WERI-Rb-1 (cell line): ENCODE data around the gene LRRC8C.

Experiments
- DNase-seq: peaks from one replicate; pipeline ENCODE4 v3.0.0-alpha.2; 2020
- H3K27ac ChIP-seq: fragments of 250-450 bp; sonication (Bioruptor Pico); 2 replicates; pipeline ENCODE4 v1.5.1; 2020; ENCODE audit warnings: mild to moderate bottlenecking, moderate library complexity
- H3K27me3 ChIP-seq: fragments of 250-450 bp; sonication (Bioruptor Pico); 2 replicates; pipeline ENCODE4 v1.5.1; 2021; ENCODE audit warnings: mild to moderate bottlenecking, low read depth, moderate library complexity; ENCODE audit not compliant: insufficient read depth, severe bottlenecking
- H3K36me3 ChIP-seq: fragments of 250-450 bp; sonication (Bioruptor Pico); 2 replicates; pipeline ENCODE4 v1.5.1; 2020; ENCODE audit warnings: mild to moderate bottlenecking, moderate library complexity
- H3K4me3 ChIP-seq: 2 replicates; pipeline ENCODE4 v1.5.1; 2011; ENCODE audit warnings: low read depth, mild to moderate bottlenecking, control low read depth, low read length
- H3K9me3 ChIP-seq: fragments of 250-450 bp; sonication (Bioruptor Pico); 2 replicates; pipeline ENCODE4 v1.5.1; 2021; ENCODE audit warnings: mild to moderate bottlenecking, moderate library complexity; ENCODE audit not compliant: severe bottlenecking
- CTCF ChIP-seq: IDR thresholded peaks from 2 replicates; pipeline ENCODE4 v1.5.1; 2011; ENCODE audit warnings: low read depth, mild to moderate bottlenecking, control low read depth, inconsistent platforms, low read length

Gene LRRC8C

GRCh38 chr1:89759036-89759435 is 126.1 kb downstream of the LRRC8C start:
- Histone ChIP-seq H3K36me3 (no peaks in the 10 kb centered on the region), H3K9me3 (no peaks in the 10 kb centered on the region), H3K4me3 (no peak overlapping the region), H3K27ac (no peak overlapping the region), H3K27me3 (no peaks in the 10 kb centered on the region)
- no peak for DNase-seq
- no peak for TF ChIP-seq CTCF

GRCh38 chr1:89760496-89760895 is 127.6 kb downstream of the LRRC8C start:
- H3K9me3 ChIP-seq: no peaks in the 10 kb centered on the region
- no peak overlapping the region for H3K27ac ChIP-seq
- no peaks in the 10 kb centered on the region for H3K27me3 ChIP-seq
- DNase-seq: no peak
- H3K36me3 ChIP-seq: no peaks in the 10 kb centered on the region
- no peak for TF ChIP-seq CTCF
- H3K4me3 ChIP-seq: no peak overlapping the region

GRCh38 chr1:89761338-89761737 is 128.4 kb downstream of the LRRC8C start:
- DNase-seq: no peak
- Histone ChIP-seq H3K27me3 (no peaks in the 10 kb centered on the region), H3K9me3 (no peaks in the 10 kb centered on the region), H3K4me3 (no peak overlapping the region), H3K36me3 (no peaks in the 10 kb centered on the region), H3K27ac (no peak overlapping the region)
- TF ChIP-seq CTCF: no peak

- Histone ChIP-seq H3K36me3 (no peaks in the 10 kb centered on the region), H3K9me3 (no peaks in the 10 kb centered on the region)
- TF ChIP-seq CTCF: no peak
These were observed 129.0 kb downstream of the LRRC8C start for GRCh38 chr1:89761901-89762300.

GRCh38 chr1:89762386-89762778 is 129.5 kb downstream of the LRRC8C start:
- H3K27ac ChIP-seq: no peak overlapping the region
- H3K27me3 ChIP-seq: no peaks in the 10 kb centered on the region
- no peak overlapping the region for H3K4me3 ChIP-seq
- H3K36me3 ChIP-seq: no peaks in the 10 kb centered on the region
- DNase-seq: no peak
- TF ChIP-seq CTCF: no peak
- H3K9me3 ChIP-seq: no peaks in the 10 kb centered on the region

More at GRCh38 chr1:89761901-89762300, 129.0 kb downstream of the LRRC8C start:
- no peak overlapping the region for H3K4me3 ChIP-seq
- DNase-seq: no peak
- no peak overlapping the region for H3K27ac ChIP-seq
- no peaks in the 10 kb centered on the region for H3K27me3 ChIP-seq
